GM03348 (cell line): Measurements from ENCODE around the gene TRAPPC2L.

ENCODE experiments used
- DNase-seq: peaks from one replicate; pipeline ENCODE4 v3.0.0; 2012; ENCODE audit warnings: low spot score

The TRAPPC2L gene

DNA sequence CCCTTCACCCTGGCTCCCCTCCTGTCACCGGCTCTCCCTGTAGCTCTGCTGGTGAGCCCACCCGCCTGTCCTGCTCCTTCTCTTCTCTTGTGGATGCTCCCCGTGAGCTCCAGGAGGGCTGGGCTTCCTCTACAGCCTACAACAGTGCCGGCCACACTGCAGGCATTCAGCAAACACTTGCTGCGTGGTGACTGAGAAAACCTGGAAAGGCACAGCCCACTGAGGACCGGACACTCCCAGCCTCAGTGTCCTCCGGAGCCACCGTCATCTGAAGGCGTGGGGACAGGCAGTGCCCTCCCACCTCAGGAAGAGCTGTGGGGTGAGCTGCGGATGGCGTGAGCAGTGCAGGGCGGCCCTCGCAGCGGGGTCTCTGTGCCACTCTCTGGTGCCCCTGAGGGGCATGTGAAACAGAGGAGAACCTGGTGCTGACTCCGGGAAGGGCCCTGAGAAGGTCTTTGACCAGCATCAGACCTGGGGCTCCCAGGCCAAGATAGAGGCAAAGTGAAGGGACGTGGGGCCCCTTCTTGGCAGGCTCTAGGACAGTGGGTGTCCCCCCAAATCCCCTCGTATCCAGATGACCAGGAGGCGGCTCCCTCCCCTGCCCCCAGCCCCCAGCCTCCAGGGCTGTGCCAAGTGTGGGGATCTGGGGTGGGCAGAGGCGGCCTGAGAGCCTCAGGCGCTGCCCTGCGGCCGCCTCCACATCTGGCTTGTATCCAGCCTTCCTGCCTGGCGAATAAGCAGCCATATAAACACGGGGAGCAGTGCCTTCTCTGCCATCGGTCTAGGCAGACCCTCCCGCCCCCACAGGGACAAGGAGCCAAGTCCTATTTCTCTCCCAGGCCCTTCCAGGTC lies 53.6 kb downstream of the TRAPPC2L start:
- DNase-seq = no peak

DNA sequence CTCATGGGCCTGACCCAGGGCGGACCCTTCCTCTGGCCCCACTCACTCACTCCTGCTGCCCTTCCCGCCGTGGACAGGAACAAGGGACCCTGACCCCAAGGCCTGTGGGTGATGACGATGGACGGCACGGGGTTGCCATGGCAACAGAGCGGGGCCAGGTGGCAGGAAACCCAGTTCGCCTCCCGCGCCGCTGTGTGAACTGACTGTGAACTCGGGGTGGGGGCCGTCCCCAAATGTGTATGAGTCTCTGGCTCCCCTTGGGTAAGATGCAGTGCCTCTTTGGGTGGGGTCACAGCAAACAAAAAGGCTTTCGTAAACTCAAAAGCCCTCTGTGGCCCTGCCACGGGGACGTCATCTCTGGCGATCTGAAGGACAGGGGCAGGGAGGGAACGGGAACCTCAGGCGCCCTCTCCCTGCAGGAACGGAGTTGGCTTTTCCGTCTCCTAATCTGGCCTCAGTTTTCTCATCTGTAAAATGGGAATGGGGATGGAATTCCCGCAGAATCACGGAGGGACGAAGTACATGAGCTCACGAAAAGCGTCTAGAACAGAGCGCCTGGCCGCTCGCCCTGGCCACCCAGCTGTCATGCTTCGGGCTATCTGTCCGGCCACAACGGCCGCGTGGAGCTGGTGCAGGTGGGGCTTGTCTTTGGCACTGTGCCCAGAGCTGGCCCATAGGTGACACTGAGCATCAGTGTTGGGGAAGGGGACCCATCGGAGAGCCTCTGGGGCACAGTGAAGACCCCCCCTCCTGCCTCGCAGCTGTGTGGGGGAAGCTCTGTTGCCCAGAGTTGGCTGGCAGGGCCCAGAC lies 54.4 kb downstream of the TRAPPC2L start:
- DNase-seq = no peak

DNA sequence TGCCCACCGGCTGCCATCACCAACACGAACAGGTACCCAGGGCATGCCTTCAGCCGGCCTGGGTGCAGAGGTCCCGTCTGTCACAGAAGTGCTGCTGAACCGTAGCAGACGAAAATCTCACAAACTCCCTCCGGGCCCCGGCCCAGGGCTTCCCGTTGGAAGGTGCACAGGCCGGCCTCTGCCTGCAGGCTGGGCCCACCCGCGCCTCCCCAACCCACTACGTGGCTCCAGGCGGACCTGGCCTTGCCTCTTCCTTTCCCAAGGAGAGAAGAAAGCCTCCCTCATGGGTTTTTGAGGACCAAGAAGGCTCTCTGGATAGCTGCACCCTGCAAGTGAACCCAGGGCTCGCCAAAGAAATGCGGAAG lies 55.0 kb downstream of the TRAPPC2L start:
- no peak for DNase-seq
